ENCODE measurements around the gene NEK11. TPM values are rescaled to one million over a fixed set of nuclear protein-coding genes. Genes with fewer than 3 reads are reported as not detected.

Gene NEK11
- total and polyA plus RNA-seq, 9 of the 15 experiments (the other 6 are each of a cell fraction or from before 2014, with no cell fraction given) = 0.28 to 1.5 (median 0.87) TPM

DNA sequence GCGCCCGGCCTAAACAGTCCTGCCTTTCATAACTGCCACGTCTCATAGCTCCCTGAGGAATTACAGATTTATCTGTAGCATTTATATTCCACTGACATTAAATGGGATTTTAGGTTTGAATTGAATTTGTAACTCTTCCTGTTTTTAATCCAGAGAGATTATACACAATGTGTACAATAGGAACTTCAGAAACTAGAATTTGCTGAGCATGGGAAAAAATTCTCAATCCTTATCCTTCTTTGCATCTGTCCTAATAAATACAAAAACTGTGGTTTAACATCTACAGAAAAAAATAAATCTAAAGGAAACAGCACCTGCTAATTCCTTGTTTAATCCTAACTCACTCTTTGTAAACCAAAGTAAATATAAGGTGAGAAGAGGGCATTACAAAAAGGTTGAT lies 2.2 kb downstream of the NEK11 start:
- in situ Hi-C loops (cut with MboI) (loop anchor here (25.0 kb wide), 2 partner anchors 458 to 983 kb away; no protein-coding TSS in a partner anchor), intact Hi-C loops (cut with micrococcal nuclease) (loop anchor here (10.0 kb wide), 3 partner anchors 134 to 334 kb away; partner anchors contain the start of genes ATP2C1 and PIK3R4)
- H3K9me1 ChIP-seq (ENCODE audit: control insufficient read depth, insufficient read depth, low read length) = no peaks in the 10 kb centered on the region
- TF ChIP-seq SMARCE1 (IDR thresholded peaks at IDR 0.05) (no peak), PURB (CRISPR knock-in tag; IDR thresholded peaks at IDR 0.05; ENCODE audit: low read depth) (no peak), SPI1 (IDR thresholded peaks at IDR 0.05; ENCODE audit: borderline replicate concordance, low read depth, low read length) (no peak), HIVEP1 (CRISPR knock-in tag; IDR thresholded peaks at IDR 0.05) (no peak), IFI16 (CRISPR knock-in tag; IDR thresholded peaks at IDR 0.05) (no peak), ZNF316 (IDR thresholded peaks at IDR 0.05) (peak; percentile 53), MTF1 (CRISPR knock-in tag; IDR thresholded peaks at IDR 0.05; ENCODE audit: borderline replicate concordance) (no peak)
- peaks cover 12% of the 10 kb centered on the region; the same call in 2 of the 3 replicates for H3K36me3 ChIP-seq (ENCODE audit: control insufficient read depth, insufficient read depth, low read length)
- no peaks in the 10 kb centered on the region for H3K27me3 ChIP-seq (ENCODE audit: control insufficient read depth in 2 of 2, insufficient read depth in 2 of 2, low read length in 2 of 2)
- CTCF ChIA-PET (ENCODE audit: low intra/inter-chr PET ratio) = no interaction called here
- H3K4me3 ChIP-seq = no peak overlapping the region
- ATAC-seq = no peak
- no peak overlapping the region for H3K4me2 ChIP-seq (ENCODE audit: insufficient read depth, low read length)
- peaks cover 3% of the 10 kb centered on the region; the same call in 1 of the 3 replicates for H3K79me2 ChIP-seq (ENCODE audit: control insufficient read depth, insufficient read depth, low read length)
- WGBS (ENCODE audit: insufficient coverage, low coverage, missing lambda C conversion rate) = 76% methylated on average over 3 of the region's 3 CpGs
- no peak overlapping the region for H3K9ac ChIP-seq (ENCODE audit: insufficient read depth in 1 of 2, low read depth in 2 of 2, low read length in 2 of 2)
- H4K20me1 ChIP-seq (replicated peaks; ENCODE audit: control insufficient read depth, insufficient read depth, low read length) = no peaks in the 10 kb centered on the region
- no peaks in the 10 kb centered on the region for H3K9me3 ChIP-seq (replicated peaks; ENCODE audit: control insufficient read depth, insufficient read depth, low read depth, low read length)
- POLR2A ChIA-PET = no interaction called here
- FAIRE-seq = no peak
- no TSS peak for BruUV-seq (replicated peaks)
- DNase-seq (ENCODE audit: extremely low read depth in 1 of 4, low spot score in 3 of 4) = no peak
- H2AFZ ChIP-seq (ENCODE audit: low read depth, low read length) = no peak overlapping the region
- no peak overlapping the region for H3K27ac ChIP-seq (ENCODE audit: extremely low read depth, low read depth, low read length)
- H3K4me1 ChIP-seq (replicated peaks in 1 of 2; ENCODE audit: control insufficient read depth in 2 of 2, insufficient read depth in 2 of 2, low read length in 2 of 2) = peaks cover 3 to 4% of the 10 kb centered on the region in 2 experiments; a peak in 3 of 5 replicates

DNA sequence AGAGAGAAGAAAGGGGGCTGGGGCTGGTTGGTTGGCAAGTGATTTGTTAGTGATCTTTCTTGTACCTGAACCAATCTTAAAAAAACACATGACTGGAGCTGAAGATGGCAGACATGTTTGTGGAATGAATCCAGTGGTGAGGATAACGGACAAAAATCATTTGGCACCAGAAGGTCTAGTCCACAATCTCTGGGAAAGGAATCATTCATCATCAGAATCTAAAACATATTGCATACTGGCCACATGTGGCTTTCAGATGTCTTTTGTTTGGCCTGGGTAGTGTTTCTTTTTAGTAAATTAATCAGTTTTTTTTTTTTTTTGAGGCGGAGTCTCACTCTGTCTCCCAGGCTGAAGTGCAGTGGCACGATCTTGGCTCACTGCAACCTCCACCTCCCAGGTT lies 5.0 kb downstream of the NEK11 start:
- Histone ChIP-seq H3K4me1 (replicated peaks in 1 of 2; ENCODE audit: control insufficient read depth in 2 of 2, insufficient read depth in 2 of 2, low read length in 2 of 2) (peaks cover 3% of the 10 kb centered on the region in 2 experiments; a peak in 3 of 5 replicates), H3K27ac (ENCODE audit: extremely low read depth, low read depth, low read length) (no peak overlapping the region), H3K79me2 (ENCODE audit: control insufficient read depth, insufficient read depth, low read length) (no peaks in the 10 kb centered on the region), H3K9ac (ENCODE audit: insufficient read depth in 1 of 2, low read depth in 2 of 2, low read length in 2 of 2) (no peak overlapping the region), H3K9me1 (ENCODE audit: control insufficient read depth, insufficient read depth, low read length) (no peaks in the 10 kb centered on the region), H3K9me3 (replicated peaks; ENCODE audit: control insufficient read depth, insufficient read depth, low read depth, low read length) (no peaks in the 10 kb centered on the region), H3K27me3 (ENCODE audit: control insufficient read depth in 2 of 2, insufficient read depth in 2 of 2, low read length in 2 of 2) (no peaks in the 10 kb centered on the region), H3K4me3 (no peak overlapping the region), H3K36me3 (ENCODE audit: control insufficient read depth, insufficient read depth, low read length) (no peaks in the 10 kb centered on the region), H4K20me1 (replicated peaks; ENCODE audit: control insufficient read depth, insufficient read depth, low read length) (no peaks in the 10 kb centered on the region), H2AFZ (ENCODE audit: low read depth, low read length) (no peak overlapping the region), H3K4me2 (ENCODE audit: insufficient read depth, low read length) (no peak overlapping the region)
- in situ Hi-C loops (cut with MboI) (loop anchor here (25.0 kb wide), 2 partner anchors 456 to 981 kb away; no protein-coding TSS in a partner anchor), intact Hi-C loops (cut with micrococcal nuclease) (loop anchor here (2.0 kb wide), 1 partner anchor 997 kb away; no protein-coding TSS in a partner anchor)
- TF ChIP-seq, protein P1, sequence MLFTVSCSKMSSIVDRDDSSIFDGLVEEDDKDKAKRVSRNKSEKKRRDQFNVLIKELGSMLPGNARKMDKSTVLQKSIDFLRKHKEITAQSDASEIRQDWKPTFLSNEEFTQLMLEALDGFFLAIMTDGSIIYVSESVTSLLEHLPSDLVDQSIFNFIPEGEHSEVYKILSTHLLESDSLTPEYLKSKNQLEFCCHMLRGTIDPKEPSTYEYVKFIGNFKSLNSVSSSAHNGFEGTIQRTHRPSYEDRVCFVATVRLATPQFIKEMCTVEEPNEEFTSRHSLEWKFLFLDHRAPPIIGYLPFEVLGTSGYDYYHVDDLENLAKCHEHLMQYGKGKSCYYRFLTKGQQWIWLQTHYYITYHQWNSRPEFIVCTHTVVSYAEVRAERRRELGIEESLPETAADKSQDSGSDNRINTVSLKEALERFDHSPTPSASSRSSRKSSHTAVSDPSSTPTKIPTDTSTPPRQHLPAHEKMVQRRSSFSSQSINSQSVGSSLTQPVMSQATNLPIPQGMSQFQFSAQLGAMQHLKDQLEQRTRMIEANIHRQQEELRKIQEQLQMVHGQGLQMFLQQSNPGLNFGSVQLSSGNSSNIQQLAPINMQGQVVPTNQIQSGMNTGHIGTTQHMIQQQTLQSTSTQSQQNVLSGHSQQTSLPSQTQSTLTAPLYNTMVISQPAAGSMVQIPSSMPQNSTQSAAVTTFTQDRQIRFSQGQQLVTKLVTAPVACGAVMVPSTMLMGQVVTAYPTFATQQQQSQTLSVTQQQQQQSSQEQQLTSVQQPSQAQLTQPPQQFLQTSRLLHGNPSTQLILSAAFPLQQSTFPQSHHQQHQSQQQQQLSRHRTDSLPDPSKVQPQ (CRISPR knock-in tag; IDR thresholded peaks at IDR 0.05; ENCODE audit: borderline replicate concordance) = no peak
- TF ChIP-seq CC2D1A (IDR thresholded peaks at IDR 0.05) = no peak
- TF ChIP-seq, protein P2, sequence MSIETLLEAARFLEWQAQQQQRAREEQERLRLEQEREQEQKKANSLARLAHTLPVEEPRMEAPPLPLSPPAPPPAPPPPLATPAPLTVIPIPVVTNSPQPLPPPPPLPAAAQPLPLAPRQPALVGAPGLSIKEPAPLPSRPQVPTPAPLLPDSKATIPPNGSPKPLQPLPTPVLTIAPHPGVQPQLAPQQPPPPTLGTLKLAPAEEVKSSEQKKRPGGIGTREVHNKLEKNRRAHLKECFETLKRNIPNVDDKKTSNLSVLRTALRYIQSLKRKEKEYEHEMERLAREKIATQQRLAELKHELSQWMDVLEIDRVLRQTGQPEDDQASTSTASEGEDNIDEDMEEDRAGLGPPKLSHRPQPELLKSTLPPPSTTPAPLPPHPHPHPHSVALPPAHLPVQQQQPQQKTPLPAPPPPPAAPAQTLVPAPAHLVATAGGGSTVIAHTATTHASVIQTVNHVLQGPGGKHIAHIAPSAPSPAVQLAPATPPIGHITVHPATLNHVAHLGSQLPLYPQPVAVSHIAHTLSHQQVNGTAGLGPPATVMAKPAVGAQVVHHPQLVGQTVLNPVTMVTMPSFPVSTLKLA (conservative IDR thresholded peaks at IDR 0.05) = no peak
- no peak for ATAC-seq
- FAIRE-seq = no peak
- CTCF ChIA-PET (ENCODE audit: low intra/inter-chr PET ratio) = no interaction called here
- DNase-seq (ENCODE audit: extremely low read depth in 1 of 4, low spot score in 3 of 4) = no peak
- WGBS (ENCODE audit: insufficient coverage, low coverage, missing lambda C conversion rate) = 80% methylated on average over 1 of the region's 3 CpGs
- BruUV-seq (replicated peaks) = no TSS peak
- POLR2A ChIA-PET = no interaction called here
